GM23248 (cell line): ENCODE measurements around the gene CTNND2. TPM values are rescaled to one million over a fixed set of nuclear protein-coding genes. Genes with fewer than 3 reads are reported as not detected.

ENCODE experiments used
- DNase-seq: peaks from one replicate; pipeline ENCODE4 v3.0.0-alpha.2; 2015
- H2AFZ ChIP-seq: fragments of 200-600 bp; sonication (generic); 2 replicates; pipeline ENCODE4 v1.6.1; 2016; ENCODE audit warnings: antibody characterized with exemption
- H3F3A ChIP-seq: fragments of 200-600 bp; sonication (generic); 2 replicates; pipeline ENCODE4 v1.6.1; 2016; ENCODE audit warnings: mild to moderate bottlenecking, antibody characterized with exemption, mixed run types; ENCODE audit not compliant: insufficient read depth
- H3K27ac ChIP-seq: fragments of 200-600 bp; sonication (generic); 2 replicates; pipeline ENCODE4 v1.5.1; 2016; ENCODE audit warnings: mild to moderate bottlenecking
- H3K27me3 ChIP-seq: fragments of 200-600 bp; sonication (generic); replicated peaks from 2 replicates; pipeline ENCODE4 v1.6.1; 2016; ENCODE audit warnings: mild to moderate bottlenecking; ENCODE audit not compliant: insufficient read depth
- H3K36me3 ChIP-seq: fragments of 200-600 bp; sonication (generic); 2 replicates; pipeline ENCODE4 v1.6.1; 2016; ENCODE audit warnings: low read depth, mild to moderate bottlenecking
- H3K4me1 ChIP-seq: fragments of 200-600 bp; sonication (generic); 2 replicates; pipeline ENCODE4 v1.6.1; 2016; ENCODE audit warnings: mild to moderate bottlenecking; ENCODE audit not compliant: insufficient read depth
- H3K4me2 ChIP-seq: fragments of 200-600 bp; sonication (generic); one replicate; pipeline ENCODE4 v1.6.1; 2016; ENCODE audit warnings: mild to moderate bottlenecking; ENCODE audit not compliant: unreplicated experiment
- H3K4me3 ChIP-seq: fragments of 200-600 bp; sonication (generic); 2 replicates; pipeline ENCODE4 v1.5.1; 2016; ENCODE audit warnings: mild to moderate bottlenecking
- H3K79me2 ChIP-seq: fragments of 200-600 bp; sonication (generic); 2 replicates; pipeline ENCODE4 v1.6.1; 2016; ENCODE audit warnings: mild to moderate bottlenecking; ENCODE audit not compliant: insufficient read depth
- H3K9ac ChIP-seq: fragments of 200-600 bp; sonication (generic); 2 replicates; pipeline ENCODE4 v1.6.1; 2016; ENCODE audit warnings: mild to moderate bottlenecking
- H3K9me2 ChIP-seq: fragments of 200-600 bp; sonication (generic); 2 replicates; pipeline ENCODE4 v1.6.1; 2016; ENCODE audit warnings: mixed run types, mild to moderate bottlenecking, moderate library complexity; ENCODE audit not compliant: insufficient read depth
- H3K9me3 ChIP-seq: fragments of 200-600 bp; sonication (generic); one replicate; pipeline ENCODE4 v1.6.1; 2017; ENCODE audit warnings: low read depth
- H4K20me1 ChIP-seq: fragments of 200-600 bp; sonication (generic); 2 replicates; pipeline ENCODE4 v1.6.0; 2016; ENCODE audit not compliant: insufficient read depth
- EZH2 ChIP-seq: fragments of 200-600 bp; sonication (generic); IDR thresholded peaks from 2 replicates; pipeline ENCODE4 v1.6.1; 2018; ENCODE audit warnings: antibody characterized with exemption, mild to moderate bottlenecking; ENCODE audit not compliant: insufficient read depth, poor library complexity, severe bottlenecking
- EZH2phosphoT487 ChIP-seq: fragments of 200-600 bp; sonication (generic); IDR thresholded peaks from 2 replicates; pipeline ENCODE4 v1.6.1; 2018; ENCODE audit warnings: antibody characterized with exemption, moderate library complexity, mild to moderate bottlenecking, low read depth; ENCODE audit not compliant: insufficient read depth
- WGBS, 2 experiments: methylation state at CpG; one replicate each; pipeline ENCODE4 v1.1.6; 2015 to 2017; ENCODE audit warnings: low lambda C conversion rate in 2 of 2, low coverage in 1 of 2; ENCODE audit errors: missing lambda C conversion rate in 2 of 2; 5-methylcytosine and 5-hydroxymethylcytosine counted together
- in situ Hi-C: fragments of 300-500 bp; cut with MboI; formaldehyde crosslinking; loops from 2 replicates; pipeline ENCODE4 v1.15.0; 2020
- polyA plus RNA-seq: library from polyadenylated mRNA; unstranded; fragments of >200 nt; fragmentation: Nextera tagmentation; extraction: Ambion mirVana; gene quantifications from 2 replicates; pipeline ENCODE4 v1.2.1, GENCODE V29; 2016
- total RNA-seq: library from RNA; depleted of rRNA; stranded (reverse); fragments of >200 nt; shearing (Covaris generic); gene quantifications from 2 replicates; pipeline ENCODE4 v1.2.3, GENCODE V29; 2014

CTNND2 gene
- total and polyA plus RNA-seq, 2 experiments from 2014 or later: not detected

- no peak overlapping the region for H3K9ac ChIP-seq
- no peak overlapping the region for H3K4me3 ChIP-seq
- no peak overlapping the region for H3K4me2 ChIP-seq
- no peak overlapping the region for H2AFZ ChIP-seq
- H3K79me2 ChIP-seq: no peaks in the 10 kb centered on the region
- H3K9me2 ChIP-seq: no peaks in the 10 kb centered on the region
- H3K27me3 ChIP-seq: peaks cover 32% of the 10 kb centered on the region
- H3K27ac ChIP-seq: no peak overlapping the region
- WGBS, 2 experiments: 0 to 2% methylated on average over 2 of the region's 2 CpGs
- no peaks in the 10 kb centered on the region for H3K36me3 ChIP-seq
- H3K4me1 ChIP-seq: no peaks in the 10 kb centered on the region
- in situ Hi-C loops: no loop called here
- H3F3A ChIP-seq: no peaks in the 10 kb centered on the region
- no peaks in the 10 kb centered on the region for H4K20me1 ChIP-seq
- DNase-seq: no peak
- TF ChIP-seq EZH2: no peak
- no peak for TF ChIP-seq EZH2phosphoT487
- H3K9me3 ChIP-seq: no peaks in the 10 kb centered on the region
Measured at GRCh38 chr5:10988622-10989021, 915.6 kb downstream of the CTNND2 start.

- Histone ChIP-seq H3K9me2 (no peaks in the 10 kb centered on the region), H3K9me3 (no peaks in the 10 kb centered on the region), H3K27me3 (peaks cover 26% of the 10 kb centered on the region), H3K9ac (no peak overlapping the region), H3F3A (no peaks in the 10 kb centered on the region), H3K4me1 (no peaks in the 10 kb centered on the region), H3K4me3 (no peak overlapping the region), H3K36me3 (no peaks in the 10 kb centered on the region), H2AFZ (no peak overlapping the region), H3K4me2 (no peak overlapping the region), H3K79me2 (no peaks in the 10 kb centered on the region), H4K20me1 (no peaks in the 10 kb centered on the region), H3K27ac (no peak overlapping the region)
- WGBS, 2 experiments: 10 to 11% methylated on average over 17 of the region's 17 CpGs
- TF ChIP-seq EZH2phosphoT487: no peak
- no peak for TF ChIP-seq EZH2
- DNase-seq: peak; percentile 22
- in situ Hi-C loops: no loop called here
Measured at GRCh38 chr5:10987925-10988504, 916.2 kb downstream of the CTNND2 start.

- H3K27me3 ChIP-seq: peaks cover 22% of the 10 kb centered on the region
- in situ Hi-C loops: no loop called here
- TF ChIP-seq EZH2phosphoT487: no peak
- no peak for TF ChIP-seq EZH2
- WGBS, 2 experiments: 20 to 26% methylated on average over 6 to 8 of the region's 8 CpGs
- H3K36me3 ChIP-seq: no peaks in the 10 kb centered on the region
- H3K9me3 ChIP-seq: no peaks in the 10 kb centered on the region
- H4K20me1 ChIP-seq: no peaks in the 10 kb centered on the region
- no peaks in the 10 kb centered on the region for H3K9me2 ChIP-seq
- H3K4me3 ChIP-seq: no peak overlapping the region
- H3K4me1 ChIP-seq: no peaks in the 10 kb centered on the region
- peak; percentile 3 for DNase-seq
- H3F3A ChIP-seq: no peaks in the 10 kb centered on the region
- H3K9ac ChIP-seq: no peak overlapping the region
- no peak overlapping the region for H3K27ac ChIP-seq
- no peaks in the 10 kb centered on the region for H3K79me2 ChIP-seq
- H3K4me2 ChIP-seq: no peak overlapping the region
- H2AFZ ChIP-seq: no peak overlapping the region
Measured at GRCh38 chr5:10987276-10987924, 916.8 kb downstream of the CTNND2 start.

- Histone ChIP-seq H3F3A (no peaks in the 10 kb centered on the region), H3K9me2 (no peaks in the 10 kb centered on the region), H3K4me3 (no peak overlapping the region), H3K9me3 (no peaks in the 10 kb centered on the region), H3K79me2 (no peaks in the 10 kb centered on the region), H3K4me1 (no peaks in the 10 kb centered on the region), H3K36me3 (no peaks in the 10 kb centered on the region), H4K20me1 (no peaks in the 10 kb centered on the region), H3K27ac (no peak overlapping the region), H2AFZ (no peak overlapping the region), H3K9ac (no peak overlapping the region), H3K27me3 (peaks cover 22% of the 10 kb centered on the region), H3K4me2 (no peak overlapping the region)
- no peak for DNase-seq
- 62 to 63% methylated on average over 2 of the region's 2 CpGs for WGBS, 2 experiments
- no peak for TF ChIP-seq EZH2phosphoT487
- no peak for TF ChIP-seq EZH2
- in situ Hi-C loops: no loop called here
Measured at GRCh38 chr5:10985721-10986110, 918.5 kb downstream of the CTNND2 start.
